Inflammatory macrophage (primary cell): ENCODE measurements around the gene SALL4.
A peak's percentile ranks its signal among the peaks of the same experiment; 100 is the strongest.
"Not testable (repeated sequence)": the region's sequence is repeated elsewhere in the genome, so short reads cannot be mapped to it uniquely, and the experiment has no call there.

ENCODE experiments used
- DNase-seq, 2 donors: peaks; one replicate each; pipeline ENCODE4 v3.0.0-alpha.2; 2020 to 2022
- total RNA-seq, 18 experiments: gene quantifications; one replicate each; lab custom pipeline; 2026; ENCODE audit warnings: mixed read lengths in 6 of 18, inconsistent platforms in 2 of 18; lab: John Stamatoyannopoulos, UW

The SALL4 gene
- 0 to 0.79 (median 0.06) reads per million in 18 experiments for total RNA-seq

DNA sequence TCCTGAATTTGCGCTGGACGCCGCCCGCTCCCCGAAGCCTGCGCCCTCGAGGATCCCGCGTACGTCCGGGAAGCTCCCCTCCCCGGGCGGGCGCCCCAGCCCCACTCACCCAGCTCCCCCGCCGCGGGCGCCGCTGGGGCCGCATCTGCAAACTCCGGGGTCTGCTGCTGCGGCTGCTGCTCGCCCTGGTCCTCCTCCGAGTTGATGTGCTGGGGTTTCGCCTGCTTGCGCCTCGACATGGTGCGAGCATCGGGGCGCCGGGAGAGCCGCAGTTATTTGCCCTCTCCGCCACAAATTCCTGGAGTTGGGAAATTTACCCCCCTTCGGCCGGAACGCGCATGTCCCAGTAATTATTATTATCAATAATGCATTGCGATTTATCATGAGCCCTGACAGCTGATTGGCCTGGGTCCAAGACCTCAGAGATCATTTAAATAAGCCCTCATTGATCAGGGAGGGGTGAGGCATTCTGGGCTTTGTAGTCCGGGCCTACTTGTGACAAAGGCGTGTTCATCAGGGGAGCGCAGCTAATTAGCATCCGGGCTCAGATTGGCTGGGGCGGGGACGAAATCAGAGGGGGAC, at the start of gene SALL4:
SALL4 (minus strand) TSS at position 352 of the 582 bp plus-strand sequence; CDS start at position 239, 113 bp downstream.
- no peak for DNase-seq

DNA sequence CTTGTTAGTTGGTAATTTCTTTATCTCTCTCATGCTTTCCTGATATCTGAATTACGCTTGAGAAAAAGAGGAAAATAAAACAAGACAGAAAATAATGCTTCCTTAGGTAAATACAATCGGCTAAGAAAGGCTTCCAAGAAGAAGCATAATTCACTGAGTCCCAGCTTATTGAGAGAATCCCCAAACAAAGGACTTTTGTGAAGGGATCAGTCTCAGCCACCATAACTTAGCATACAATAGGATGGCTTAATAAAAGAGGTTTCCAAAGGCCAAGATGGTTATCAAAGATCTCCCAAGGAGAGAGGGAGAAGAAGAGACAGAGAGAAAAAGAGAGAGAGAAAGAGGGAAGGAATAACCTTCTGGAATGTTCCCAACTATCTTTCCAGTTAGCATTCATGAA, 46.0 kb upstream of the SALL4 start:
- DNase-seq, result no peak

DNA sequence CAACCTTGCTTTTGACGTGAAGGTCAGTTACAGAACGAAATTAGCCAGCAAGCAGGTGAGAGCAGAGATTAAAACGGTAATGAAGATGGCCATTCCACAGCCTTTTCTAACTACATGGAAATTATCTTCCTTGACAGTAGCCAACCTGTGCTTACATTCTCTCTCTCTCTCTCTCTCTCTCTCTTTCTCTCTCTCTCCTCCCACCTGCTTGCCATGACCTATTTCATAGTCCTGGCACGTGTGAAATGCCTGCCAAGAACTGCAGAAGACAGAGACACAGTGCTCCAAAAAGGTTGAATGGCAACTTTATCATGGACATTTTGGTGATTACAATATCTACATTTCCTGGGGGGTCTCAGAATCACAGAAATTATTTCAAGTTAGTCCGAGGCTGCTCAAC, 38.5 kb upstream of the SALL4 start:
- no peak for DNase-seq

DNA sequence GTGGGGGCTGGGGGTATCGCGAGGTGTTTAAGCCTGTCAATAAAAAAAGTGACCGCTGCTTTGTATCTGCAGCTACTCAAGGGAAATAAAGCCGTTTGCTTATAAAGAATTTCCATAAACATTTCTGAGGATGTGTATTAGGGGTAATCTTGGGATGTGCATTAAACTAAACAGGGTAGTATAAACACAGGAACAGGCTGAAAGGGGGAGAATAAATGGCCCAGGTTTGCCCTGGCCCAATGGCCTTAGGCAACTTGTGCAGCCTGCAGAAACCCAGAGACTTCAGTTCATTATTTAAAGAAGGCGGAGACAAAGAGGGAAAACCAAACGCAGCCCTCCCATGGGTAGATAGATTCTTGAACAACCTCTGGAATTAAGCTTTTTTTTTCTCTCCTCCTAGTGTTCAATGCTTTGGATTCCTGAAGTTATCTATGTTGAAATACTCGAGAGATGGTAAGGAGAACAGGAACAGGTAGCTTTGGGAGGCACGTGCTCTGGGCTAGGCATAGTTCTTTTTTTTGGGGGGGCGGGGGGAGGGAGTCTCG, 35.6 kb upstream of the SALL4 start:
- DNase-seq, result no peak

DNA sequence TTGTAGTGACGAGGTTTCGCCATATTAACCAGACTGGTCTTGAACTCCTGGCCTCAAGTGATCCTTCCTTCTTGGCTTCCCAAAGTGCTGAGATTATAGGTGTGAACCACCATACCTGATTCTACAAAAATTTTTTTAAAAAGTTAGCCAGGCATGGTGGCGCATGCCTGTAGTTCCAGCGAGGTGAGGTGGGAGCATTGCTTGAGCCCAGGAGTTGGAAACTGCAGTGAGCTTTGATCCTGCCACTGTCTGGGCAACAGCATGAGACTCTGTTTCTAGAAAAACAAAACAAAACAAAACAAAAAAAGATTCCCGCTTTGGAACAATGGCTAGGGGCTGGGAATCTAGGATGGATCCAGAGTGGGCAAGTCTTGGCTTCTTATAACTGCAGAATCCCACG, 35.1 kb upstream of the SALL4 start:
- DNase-seq, result no peak

DNA sequence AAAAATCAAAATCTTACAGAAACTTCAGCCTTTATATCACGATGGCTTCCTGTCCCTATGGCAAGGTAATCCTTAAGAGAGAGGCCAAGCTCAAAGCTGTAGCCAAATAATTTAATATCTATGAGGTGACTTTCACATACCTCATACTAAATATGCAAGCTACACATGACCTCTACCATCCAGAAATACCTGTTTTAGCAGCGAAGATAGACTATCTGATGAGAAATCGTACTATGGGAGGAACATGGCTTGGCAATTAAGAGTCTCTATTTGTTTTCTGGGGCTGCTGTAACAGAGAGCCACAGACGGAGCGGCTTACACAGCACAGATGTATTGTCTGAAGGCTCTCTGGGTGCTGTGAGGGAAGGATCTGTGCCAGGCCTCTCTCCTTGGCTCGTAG, 31.0 kb upstream of the SALL4 start:
- DNase-seq, result no peak

DNA sequence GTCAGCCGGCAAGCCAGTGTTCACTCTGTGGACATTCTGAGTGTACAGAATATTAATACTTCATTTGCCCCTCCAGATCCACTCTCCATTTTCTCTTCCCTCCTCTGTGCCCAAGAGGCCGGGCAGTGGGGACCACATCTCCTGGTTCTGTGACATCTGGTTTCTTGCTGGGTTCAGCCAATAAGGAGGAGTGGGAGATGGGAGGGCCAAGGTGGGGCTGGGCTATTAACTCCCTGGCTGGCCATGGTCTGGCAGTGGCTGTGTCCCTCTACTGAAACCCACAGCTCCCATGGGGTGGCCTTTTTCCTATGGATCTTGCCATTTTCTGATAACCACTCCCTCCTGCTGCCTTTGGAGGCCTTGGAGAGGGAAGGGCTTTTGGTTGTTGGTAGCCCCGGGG, 30.0 kb upstream of the SALL4 start:
- DNase-seq, result no peak

DNA sequence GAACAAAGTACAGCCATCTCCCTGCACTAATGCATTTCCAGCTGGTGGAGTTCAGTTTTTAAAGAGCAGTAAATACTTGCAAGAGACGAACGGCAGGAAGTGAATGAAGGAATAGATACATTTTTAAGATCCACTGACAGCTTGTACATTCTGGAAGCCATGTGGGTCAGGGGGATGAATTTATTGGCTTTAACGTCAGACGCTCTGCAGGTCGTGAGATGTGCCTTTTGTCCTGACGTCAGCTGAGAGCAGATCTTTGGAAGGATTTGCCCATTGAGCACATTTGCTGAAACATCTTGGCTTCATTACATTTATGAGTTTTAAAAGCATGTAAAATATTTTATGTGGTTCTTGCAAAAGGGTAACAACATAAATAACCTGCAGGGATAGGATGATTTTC, 29.5 kb upstream of the SALL4 start:
- no peak for DNase-seq

DNA sequence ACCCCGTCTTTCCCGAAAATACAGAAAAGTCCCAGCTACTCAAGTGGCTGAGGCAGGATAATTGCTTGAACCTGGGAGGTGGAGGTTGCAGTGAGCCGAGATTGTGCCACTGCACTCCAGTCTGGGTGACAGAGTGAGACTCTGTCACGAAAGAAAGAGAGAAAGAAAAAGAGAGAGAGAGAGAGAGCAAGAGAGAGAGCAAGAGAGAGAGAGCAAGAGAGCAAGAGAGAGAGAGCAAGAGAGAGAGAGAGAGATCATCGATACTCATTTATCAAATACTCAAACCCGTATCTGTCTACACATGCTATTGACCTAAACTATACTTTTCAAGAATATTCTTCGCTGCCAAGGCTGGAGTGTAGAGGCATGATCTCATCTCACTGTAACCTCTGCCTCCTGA, 28.2 kb upstream of the SALL4 start:
- DNase-seq, result no peak

DNA sequence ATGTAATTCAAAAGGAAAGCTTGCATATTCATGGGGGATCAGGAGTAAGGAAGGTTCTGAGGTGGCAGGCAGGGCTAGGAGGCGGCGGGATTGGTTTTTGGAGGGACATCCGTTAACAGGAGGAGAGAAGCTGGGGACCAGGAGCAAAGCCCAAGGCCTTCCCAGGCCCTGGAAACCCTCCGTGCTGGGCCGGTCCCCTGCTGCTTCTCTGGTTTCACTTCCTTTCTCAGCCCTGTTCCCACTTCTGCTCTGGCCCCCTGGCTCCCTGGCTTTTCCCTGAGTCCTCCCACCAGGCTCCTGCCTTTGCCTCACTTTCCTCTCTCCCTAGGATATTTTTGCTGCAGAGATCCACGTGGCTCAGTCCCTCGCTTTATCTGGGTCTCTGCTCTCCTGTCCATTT, 26.4 kb upstream of the SALL4 start:
- peak; percentile 8 to 10 for DNase-seq

DNA sequence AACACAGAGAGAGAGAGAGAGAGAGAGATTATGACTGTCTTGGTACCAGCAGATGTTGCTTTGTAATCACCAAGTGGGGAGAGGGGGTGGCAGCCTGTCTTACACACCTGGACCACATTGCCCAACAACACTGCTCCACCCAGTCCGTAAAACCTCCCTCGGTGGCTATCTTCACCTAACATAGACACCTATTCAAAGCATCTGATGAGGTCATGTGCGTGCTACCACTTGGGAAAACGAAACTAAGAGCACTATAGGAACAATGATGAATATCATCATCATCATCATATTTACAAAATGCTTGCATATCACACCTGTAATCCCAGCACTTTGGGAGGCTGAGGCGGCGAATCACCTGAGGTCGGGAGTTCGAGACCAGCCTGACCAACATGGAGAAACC, 24.1 kb upstream of the SALL4 start:
- DNase-seq, result no peak

DNA sequence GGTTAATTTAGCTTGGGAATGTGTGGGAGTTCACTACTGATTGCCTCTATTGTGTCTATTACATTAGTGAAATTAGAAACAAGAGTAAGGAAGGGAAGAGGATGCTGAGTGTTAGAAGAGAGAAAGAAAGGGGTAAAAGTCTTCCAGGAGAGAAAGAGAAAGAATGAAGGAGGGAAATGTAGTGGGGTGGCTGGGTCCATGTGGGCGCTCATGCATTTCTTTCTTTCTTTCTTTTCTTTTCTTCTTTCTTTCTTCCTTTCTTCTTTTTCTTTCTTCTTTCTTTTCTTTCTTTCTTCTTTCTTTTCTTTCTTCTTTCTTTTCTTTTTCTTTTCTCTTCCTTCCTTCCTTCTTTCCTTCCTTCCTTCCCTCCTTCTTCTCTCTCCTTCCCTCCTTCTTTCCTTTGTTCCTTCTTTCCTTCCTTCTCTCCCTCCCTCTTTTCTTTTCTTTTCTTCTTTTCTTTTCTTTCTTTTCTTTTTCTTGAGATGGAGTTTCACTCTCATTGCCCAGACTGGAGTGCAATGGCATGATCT, 16.2 kb upstream of the SALL4 start:
- DNase-seq, result no peak

DNA sequence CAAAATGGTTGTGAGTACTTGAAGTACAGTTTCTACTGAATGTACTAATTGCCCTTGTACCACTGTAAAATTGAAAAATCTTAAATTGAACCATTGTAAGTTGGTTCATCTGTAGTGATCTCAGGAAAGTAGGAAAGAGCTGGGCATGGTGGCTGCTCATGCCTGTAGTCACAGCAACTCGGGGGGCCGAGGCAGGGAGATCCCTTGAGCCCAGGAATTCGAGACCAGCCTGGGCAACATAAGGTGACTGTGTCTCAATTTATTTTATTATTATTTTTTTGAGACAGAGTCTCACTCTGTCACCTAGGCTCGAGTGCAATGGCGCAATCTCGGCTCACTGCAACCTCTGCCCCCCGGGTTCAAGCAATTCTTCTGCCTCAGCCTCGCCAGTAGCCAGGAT, 14.5 kb upstream of the SALL4 start:
- not testable (repeated sequence) for DNase-seq

DNA sequence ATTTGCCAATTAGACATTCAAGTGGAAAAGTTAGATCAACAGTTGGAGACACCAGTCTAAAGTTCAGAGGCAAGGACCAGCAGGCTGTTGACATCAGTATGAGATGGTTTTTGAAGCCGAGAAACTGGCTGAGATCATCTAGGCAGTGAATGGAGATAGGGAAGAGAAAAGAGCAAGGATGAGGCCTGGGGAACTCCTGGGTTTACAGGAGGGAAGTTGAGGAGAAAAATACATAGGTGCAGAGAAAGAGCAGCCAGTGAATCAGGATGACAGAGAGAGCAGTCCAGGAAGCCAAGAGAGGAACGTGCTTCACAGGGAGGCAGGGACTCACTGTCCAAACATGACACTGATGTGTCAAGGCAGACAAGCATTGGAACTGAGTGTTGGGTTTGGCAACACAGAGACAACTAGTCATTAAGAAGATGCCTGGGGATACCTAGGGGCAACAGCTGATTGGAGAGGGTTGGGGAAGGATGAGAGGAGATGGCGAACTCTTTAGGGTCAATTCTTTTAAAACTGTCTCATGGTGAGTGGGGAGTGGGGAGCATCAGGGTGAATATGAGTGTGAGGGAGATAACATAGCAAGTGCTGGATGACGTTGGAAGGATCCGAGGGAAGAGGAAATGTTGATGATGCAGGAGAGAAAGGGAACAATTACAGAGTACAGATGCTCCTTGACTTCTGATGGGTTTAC, 13.2 kb upstream of the SALL4 start:
- no peak for DNase-seq

DNA sequence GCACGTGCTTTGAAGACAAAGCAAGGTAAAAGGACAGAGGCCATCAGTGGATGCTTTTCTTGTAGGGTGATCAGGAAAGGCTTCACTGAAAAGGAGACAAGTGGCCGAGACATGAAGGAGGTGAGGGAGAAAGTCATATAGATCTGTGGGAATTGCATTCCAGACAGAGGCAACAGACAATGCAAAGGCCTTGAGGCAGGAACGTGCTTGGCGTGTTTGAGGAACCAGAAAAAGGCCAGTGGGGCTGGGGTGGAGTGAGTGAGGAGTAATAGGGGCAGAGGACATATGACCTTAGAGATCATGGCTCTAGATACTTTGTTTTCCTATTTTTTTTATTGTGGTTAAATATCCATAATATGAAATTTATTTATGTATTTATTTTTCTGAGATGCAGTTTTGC, 10.5 kb upstream of the SALL4 start:
- no peak for DNase-seq

DNA sequence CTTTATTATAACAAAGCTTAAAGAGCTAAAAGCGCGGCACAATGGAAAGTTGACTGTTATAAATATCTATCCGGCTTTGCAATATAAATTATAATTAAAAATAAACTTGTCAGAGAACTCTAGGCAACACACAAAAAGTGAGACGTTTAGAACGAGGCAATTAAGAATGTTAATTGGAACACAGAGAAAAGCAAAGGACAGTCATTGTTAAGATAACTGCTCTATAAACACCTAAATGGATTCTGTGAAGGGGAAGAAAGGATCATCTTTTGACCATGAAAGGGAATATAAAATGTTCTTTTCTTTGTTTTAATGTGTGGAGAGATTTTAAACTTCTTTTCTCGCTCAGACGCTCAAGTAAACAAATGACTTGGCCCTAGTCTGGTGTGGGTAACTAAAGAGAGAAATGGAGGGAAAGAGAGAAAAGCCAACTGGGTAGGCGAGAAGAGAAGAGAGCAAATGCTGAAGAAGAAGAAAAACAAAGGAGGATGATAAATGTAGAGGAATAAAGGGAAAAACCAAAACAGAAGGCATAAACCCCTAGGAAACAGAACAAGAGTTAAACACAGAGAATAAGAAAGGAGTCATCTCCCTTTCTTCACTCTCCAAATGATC, 9.3 kb upstream of the SALL4 start:
- DNase-seq, result no peak

DNA sequence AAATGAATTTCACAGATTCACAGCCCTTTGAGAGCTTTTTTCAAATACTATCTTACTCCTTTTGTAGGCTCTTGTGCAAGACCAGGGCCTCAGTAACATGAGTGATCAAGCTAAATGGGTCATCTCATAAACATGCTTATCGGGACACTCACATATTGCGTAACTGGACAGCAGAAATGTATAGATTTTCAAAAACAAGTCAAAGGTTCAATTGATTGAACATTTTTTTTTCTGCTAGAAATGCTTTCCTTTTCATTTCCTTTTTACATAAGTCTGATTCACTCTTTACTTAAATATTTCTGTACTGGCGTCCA, 8.7 kb upstream of the SALL4 start:
- DNase-seq, result no peak

DNA sequence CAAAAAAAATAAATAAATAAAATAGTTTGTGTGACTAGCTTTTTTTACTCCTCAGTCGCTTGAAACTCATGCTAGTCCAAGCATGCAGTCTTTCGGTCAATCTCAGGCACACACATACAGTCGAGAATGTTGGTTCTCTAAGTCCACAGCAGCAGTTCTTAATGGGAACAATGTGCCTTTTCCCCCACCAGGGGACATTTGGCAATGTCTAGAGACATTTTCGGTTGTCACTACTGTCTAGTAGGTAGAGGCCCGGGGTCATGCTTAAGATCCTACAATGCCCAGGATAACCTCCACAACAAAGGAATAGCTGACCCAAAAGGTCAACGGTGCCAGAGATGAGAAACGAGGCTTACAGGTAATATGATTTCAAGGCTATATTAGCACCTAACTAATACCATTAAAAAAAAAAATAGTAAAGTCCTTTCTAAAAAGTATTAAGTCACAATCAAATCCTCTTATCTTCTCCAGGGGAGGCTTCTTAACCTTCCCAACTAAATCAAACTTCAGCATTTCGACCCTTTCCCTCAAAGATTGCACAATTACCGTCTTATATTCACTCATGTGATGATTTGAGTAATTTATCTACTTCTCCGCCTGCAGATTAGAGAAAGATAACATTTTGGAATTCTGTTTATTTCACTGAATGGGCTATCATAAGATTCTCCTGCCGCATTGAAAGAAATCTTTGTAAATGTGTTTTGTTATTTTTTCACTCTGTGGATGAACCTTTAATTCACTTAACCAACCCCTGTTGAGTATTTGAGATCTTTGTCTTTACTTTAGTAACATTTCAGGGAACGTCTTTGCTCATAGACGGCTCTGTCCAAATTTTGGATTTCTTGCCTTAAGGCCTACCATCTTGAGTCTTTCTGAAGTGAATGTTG, 8.1 kb upstream of the SALL4 start:
- DNase-seq, result no peak

DNA sequence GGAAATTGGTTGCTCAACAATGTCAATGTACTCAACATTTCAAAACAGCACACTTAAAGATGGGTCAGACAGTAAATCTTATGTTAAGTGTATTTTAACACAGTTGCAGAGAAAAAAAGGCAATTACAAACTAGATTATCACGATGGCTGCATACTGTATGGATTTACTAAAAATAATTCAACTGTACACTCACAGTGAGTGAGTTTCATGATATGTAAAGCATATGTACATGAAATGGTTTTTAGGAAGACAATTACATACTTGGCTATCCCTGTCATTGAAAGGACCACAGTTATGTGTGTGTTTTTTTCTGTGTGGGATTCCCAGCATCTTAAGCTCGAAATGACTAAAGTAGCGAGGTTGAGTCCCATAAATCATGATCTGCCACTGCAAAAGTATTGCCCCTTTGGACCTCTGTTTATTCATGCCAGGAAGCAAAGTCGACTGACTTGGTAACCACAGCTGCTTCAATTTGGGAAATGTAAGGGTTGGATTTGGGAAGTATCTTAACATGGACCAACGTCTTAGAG, 5.5 kb upstream of the SALL4 start:
- DNase-seq, result no peak

DNA sequence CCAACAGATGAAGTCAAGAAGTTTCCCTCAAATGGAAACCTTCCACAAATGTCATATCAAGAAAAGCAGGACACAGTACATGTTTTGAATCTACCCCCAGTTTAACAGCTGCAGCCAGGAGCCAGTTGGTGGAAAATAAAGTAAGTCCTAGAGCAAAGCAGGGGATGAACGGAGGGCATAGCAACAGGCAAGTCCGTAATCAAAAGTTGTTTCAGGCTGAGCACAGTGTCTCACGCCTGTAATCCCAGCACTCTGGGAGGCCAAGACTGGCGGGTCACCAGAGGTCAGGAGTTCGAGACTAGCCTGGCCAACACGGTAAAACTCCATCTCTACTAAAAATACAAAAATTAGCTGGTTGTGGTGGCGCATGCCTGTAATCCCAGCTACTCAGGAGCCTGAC, 2.4 kb upstream of the SALL4 start:
- DNase-seq, result no peak

DNA sequence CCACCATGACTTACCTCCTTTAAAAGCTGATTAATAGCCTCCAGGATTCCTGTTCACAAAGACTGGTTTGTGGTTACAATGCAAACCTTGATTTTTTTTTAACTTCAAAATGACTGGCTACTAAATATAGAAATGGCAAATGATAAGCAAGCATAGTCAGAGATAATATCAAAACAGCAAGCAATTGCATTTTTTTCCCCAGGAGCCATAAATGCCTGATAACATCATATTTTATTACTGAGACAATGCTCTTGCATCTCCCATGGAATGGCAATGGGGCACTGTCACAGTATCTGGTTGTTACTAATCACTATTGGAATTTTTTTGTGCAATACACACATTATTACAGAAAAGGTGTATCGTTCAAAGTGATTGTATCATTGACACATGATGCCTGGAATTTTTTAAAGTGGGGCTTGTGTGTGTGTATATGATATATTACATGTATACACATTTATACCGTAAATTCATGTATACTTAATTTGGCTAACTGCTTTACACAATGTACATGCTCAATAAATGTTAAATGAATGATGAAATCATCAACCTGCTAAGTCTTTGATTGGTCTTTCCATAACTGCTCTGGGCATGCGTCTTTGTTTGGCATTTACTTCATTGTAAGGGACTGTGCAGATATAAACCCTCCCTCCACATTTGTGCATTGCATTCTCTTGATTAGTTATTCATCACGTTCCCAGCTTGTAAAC, 980 bp upstream of the SALL4 start:
- DNase-seq, result no peak

DNA sequence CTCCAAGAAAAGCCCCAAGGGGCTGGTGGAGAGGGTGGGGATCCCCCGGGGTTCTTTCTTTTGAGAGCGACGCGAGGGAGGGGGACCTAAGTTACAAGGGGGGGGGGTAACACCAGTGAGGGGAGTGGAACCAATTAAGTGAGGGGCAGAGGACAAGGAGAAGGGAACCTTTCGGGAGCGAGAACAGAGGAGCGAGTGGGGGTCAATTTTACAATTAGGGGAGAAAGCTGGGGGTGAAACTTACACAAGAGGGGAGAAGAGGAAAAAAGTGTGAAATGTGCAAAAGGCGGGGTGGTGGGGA, 548 bp downstream of the SALL4 start:
- no peak for DNase-seq
